Stimulated activated CD8-positive, alpha-beta memory T cell treated with anti-CD3 and anti-CD28 coated beads, Interleukin-4, amount 100 ng/mL, for 1 hour (primary cell): ENCODE results near the gene CMTM7.

ENCODE experiments used
- DNase-seq, 2 donors: peaks; one replicate each; pipeline ENCODE4 v3.0.0-alpha.2; 2020; ENCODE audit warnings: low read depth in 2 of 2, low spot score in 1 of 2

CMTM7 gene

GRCh38 chr3:32391643-32392535 lies at the start of gene CMTM7:
CMTM7 (plus strand) TSS chr3:32391853; CDS start chr3:32391907, 54 bp downstream.
- DNase-seq = peak in 1 of 2 donors; percentile 33

GRCh38 chr3:32347343-32348125 lies 44.1 kb upstream of the CMTM7 start:
- DNase-seq = no peak

- DNase-seq = no peak
Measured at GRCh38 chr3:32349184-32349583, 42.5 kb upstream of the CMTM7 start.

- no peak for DNase-seq
Measured at GRCh38 chr3:32352563-32352962, 39.1 kb upstream of the CMTM7 start.

- no peak for DNase-seq
Measured at GRCh38 chr3:32353351-32353750, 38.3 kb upstream of the CMTM7 start.

GRCh38 chr3:32354362-32354778 lies 37.3 kb upstream of the CMTM7 start:
- no peak for DNase-seq

- DNase-seq = no peak
Measured at GRCh38 chr3:32355751-32356291, 35.8 kb upstream of the CMTM7 start.

- DNase-seq = no peak
Measured at GRCh38 chr3:32359766-32360492, 31.7 kb upstream of the CMTM7 start.

GRCh38 chr3:32360493-32360827 lies 31.2 kb upstream of the CMTM7 start:
- DNase-seq = no peak

GRCh38 chr3:32366638-32367397 lies 24.8 kb upstream of the CMTM7 start:
- DNase-seq = no peak

- DNase-seq = no peak
Measured at GRCh38 chr3:32367442-32367841, 24.2 kb upstream of the CMTM7 start.

GRCh38 chr3:32371461-32372212 lies 20.0 kb upstream of the CMTM7 start:
- no peak for DNase-seq

GRCh38 chr3:32372213-32372490 lies 19.5 kb upstream of the CMTM7 start:
- DNase-seq = no peak

GRCh38 chr3:32373276-32373675 lies 18.4 kb upstream of the CMTM7 start:
- no peak for DNase-seq

- no peak for DNase-seq
Measured at GRCh38 chr3:32373844-32374243, 17.8 kb upstream of the CMTM7 start.

GRCh38 chr3:32374788-32375595 lies 16.7 kb upstream of the CMTM7 start:
- peak; percentile 31 to 42 for DNase-seq

- DNase-seq = no peak
Measured at GRCh38 chr3:32375596-32375930, 16.1 kb upstream of the CMTM7 start.

- no peak for DNase-seq
Measured at GRCh38 chr3:32376115-32376514, 15.5 kb upstream of the CMTM7 start.

- DNase-seq = no peak
Measured at GRCh38 chr3:32379831-32380500, 11.7 kb upstream of the CMTM7 start.
